ENCODE results near the gene GCK.

The GCK gene

GRCh38 chr7:44097064-44097932 is 91.9 kb downstream of the GCK start:
- no peaks in the 10 kb centered on the region for H3K4me1 ChIP-seq (ENCODE audit: control insufficient read depth, insufficient read depth, low read length)
- H3K27ac ChIP-seq (ENCODE audit: low read depth, low read length): no peak overlapping the region
- H3K9me3 ChIP-seq (ENCODE audit: control insufficient read depth, insufficient read depth, low read depth, low read length): no peaks in the 10 kb centered on the region
- H3K27me3 ChIP-seq (ENCODE audit: control insufficient read depth, insufficient read depth, low read length): peaks cover 6% of the 10 kb centered on the region; the same call in 1 of the 2 replicates
- no peak overlapping the region for H3K4me3 ChIP-seq (ENCODE audit: low read depth, low read length)
- no peaks in the 10 kb centered on the region for H3K36me3 ChIP-seq (ENCODE audit: control insufficient read depth, insufficient read depth, low read length)
- no peak overlapping the region for H3K9ac ChIP-seq (ENCODE audit: low read length)

DNA sequence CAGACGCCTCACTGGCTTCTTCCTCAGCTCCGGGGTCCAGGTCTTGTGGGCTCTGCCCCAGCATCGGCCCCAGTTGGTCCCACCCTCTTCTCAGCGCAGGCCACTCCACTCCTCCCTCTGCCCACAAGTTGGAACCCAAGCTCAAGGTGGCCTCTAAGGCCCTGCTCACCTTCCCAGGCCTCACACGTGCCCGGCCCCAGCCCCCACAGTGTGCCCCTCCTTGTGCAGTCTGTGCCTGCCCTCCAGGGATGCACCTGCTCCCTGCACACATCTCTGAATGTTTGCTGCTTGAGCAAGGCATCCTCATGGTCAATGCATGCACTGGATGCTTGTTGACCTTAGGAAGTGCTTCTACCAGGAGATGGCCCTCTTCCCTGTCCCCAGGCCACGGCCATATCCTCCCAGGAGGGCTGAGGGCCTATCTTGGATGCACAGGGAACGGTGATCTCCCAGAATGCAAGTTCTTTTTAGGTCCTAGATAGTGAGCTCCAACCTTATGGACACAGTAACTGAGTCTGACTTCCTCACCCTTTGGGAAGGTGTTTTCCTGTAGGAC is 92.8 kb downstream of the GCK start:
- H3K27me3 ChIP-seq (ENCODE audit: control insufficient read depth, insufficient read depth, low read length): no peaks in the 10 kb centered on the region
- no peak overlapping the region for H3K27ac ChIP-seq (ENCODE audit: low read depth, low read length)
- H3K9ac ChIP-seq (ENCODE audit: low read length): no peak overlapping the region
- no peaks in the 10 kb centered on the region for H3K4me1 ChIP-seq (ENCODE audit: control insufficient read depth, insufficient read depth, low read length)
- no peak overlapping the region for H3K4me3 ChIP-seq (ENCODE audit: low read depth, low read length)
- H3K36me3 ChIP-seq (ENCODE audit: control insufficient read depth, insufficient read depth, low read length): no peaks in the 10 kb centered on the region
- H3K9me3 ChIP-seq (ENCODE audit: control insufficient read depth, insufficient read depth, low read depth, low read length): no peaks in the 10 kb centered on the region

GRCh38 chr7:44095781-44096180 is 93.5 kb downstream of the GCK start:
- Histone ChIP-seq H3K9me3 (ENCODE audit: control insufficient read depth, insufficient read depth, low read depth, low read length) (no peaks in the 10 kb centered on the region), H3K36me3 (ENCODE audit: control insufficient read depth, insufficient read depth, low read length) (no peaks in the 10 kb centered on the region), H3K4me1 (ENCODE audit: control insufficient read depth, insufficient read depth, low read length) (no peaks in the 10 kb centered on the region), H3K9ac (ENCODE audit: low read length) (no peak overlapping the region), H3K27ac (ENCODE audit: low read depth, low read length) (no peak overlapping the region), H3K27me3 (ENCODE audit: control insufficient read depth, insufficient read depth, low read length) (no peaks in the 10 kb centered on the region), H3K4me3 (ENCODE audit: low read depth, low read length) (no peak overlapping the region)

DNA sequence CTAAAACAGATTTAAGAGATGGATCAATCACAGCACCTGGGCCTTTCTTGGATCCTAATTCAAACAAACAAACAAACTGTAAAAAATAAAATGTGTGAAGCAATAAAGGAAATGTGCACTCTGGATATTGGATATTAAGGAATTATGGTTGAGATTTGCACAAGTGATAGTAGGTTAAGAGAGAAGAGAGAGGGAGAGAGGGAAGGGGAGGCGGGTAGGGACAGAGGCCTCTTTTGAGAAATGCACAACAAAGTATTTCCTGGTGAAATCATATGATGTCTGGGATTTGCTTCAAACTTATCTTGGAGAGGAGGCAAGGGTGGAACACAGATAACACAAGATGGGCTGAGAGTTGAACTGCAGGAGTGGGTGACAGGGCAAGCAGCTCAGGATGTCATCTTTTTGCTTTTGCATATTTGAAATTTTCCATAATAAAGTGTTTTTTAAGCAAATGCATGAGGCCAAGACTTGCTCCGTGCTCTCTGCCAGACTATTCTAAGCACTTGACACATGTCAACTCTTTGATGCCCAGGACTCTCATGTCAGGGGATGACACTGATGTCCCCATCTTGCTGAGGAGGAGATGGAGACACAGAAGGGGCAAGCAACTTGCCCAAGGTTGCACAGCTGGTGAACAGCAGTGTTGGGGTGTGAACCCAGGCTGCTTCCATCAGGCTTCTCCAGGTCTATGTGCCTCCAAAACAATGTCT is 94.2 kb downstream of the GCK start:
- no peak overlapping the region for H3K4me3 ChIP-seq (ENCODE audit: low read depth, low read length)
- H3K27ac ChIP-seq (ENCODE audit: low read depth, low read length): no peak overlapping the region
- H3K9me3 ChIP-seq (ENCODE audit: control insufficient read depth, insufficient read depth, low read depth, low read length): no peaks in the 10 kb centered on the region
- H3K36me3 ChIP-seq (ENCODE audit: control insufficient read depth, insufficient read depth, low read length): no peaks in the 10 kb centered on the region
- H3K4me1 ChIP-seq (ENCODE audit: control insufficient read depth, insufficient read depth, low read length): no peaks in the 10 kb centered on the region
- H3K27me3 ChIP-seq (ENCODE audit: control insufficient read depth, insufficient read depth, low read length): no peaks in the 10 kb centered on the region
- no peak overlapping the region for H3K9ac ChIP-seq (ENCODE audit: low read length)

- Histone ChIP-seq H3K9me3 (ENCODE audit: control insufficient read depth, insufficient read depth, low read depth, low read length) (no peaks in the 10 kb centered on the region), H3K27me3 (ENCODE audit: control insufficient read depth, insufficient read depth, low read length) (no peaks in the 10 kb centered on the region), H3K4me1 (ENCODE audit: control insufficient read depth, insufficient read depth, low read length) (no peaks in the 10 kb centered on the region), H3K9ac (ENCODE audit: low read length) (no peak overlapping the region), H3K36me3 (ENCODE audit: control insufficient read depth, insufficient read depth, low read length) (no peaks in the 10 kb centered on the region), H3K4me3 (ENCODE audit: low read depth, low read length) (no peak overlapping the region), H3K27ac (ENCODE audit: low read depth, low read length) (no peak overlapping the region)
Observed at GRCh38 chr7:44094365-44094764, 94.9 kb downstream of the GCK start.

All from HUES6 (cell line).